Stimulated activated CD8-positive, alpha-beta memory T cell treated with anti-CD3 and anti-CD28 coated beads, Interleukin-4, amount 100 ng/mL, for 24 hours (primary cell): ENCODE data around the gene OBP2A.
"Not testable (repeated sequence)": the region's sequence is repeated elsewhere in the genome, so short reads cannot be mapped to it uniquely, and the experiment has no call there.

Experiments used
- DNase-seq: peaks from one replicate; pipeline ENCODE4 v3.0.0-alpha.2; 2020; ENCODE audit warnings: low read depth

Gene OBP2A

DNA sequence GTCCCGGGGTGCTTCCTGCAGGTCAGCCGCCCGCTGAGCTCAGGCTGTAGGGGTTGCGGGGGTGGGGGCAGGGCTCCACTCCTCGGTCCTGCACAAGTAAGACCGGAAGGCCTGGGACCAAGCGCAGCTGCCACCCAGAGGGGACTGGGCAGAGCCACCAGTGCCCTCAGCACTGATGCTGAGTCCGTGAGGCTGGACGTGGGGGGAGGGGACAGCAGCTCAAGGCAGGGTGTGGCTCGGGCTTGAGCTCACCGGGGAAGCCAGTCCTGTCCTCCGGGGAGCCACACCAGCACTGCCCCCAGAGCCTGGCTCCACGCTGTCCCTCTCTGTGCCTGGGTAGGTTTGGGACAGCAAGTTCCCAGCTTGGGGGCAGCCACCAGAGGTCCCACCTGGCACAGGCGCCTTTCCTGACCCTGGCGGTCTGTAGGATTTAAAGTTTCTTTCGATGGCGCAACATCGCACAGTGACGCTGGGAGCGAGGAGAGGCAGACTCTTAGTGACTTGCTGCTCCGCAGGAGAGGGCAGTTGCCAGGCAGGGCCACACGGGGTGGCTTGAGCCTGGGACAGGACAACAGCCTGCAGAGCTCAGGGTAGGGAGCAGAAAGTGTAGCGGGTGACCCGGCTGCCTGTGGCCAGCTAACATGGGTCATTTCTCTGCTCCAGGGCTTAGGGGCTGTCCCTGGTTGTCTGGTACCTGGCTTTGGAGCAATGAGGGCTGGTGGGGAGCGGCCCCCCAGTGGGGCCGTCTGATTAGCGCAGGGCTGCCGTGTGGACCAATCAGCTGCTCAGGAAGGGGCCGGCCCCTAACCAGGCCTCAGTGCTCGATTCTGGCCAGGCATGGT lies 19.0 kb upstream of the OBP2A start:
- DNase-seq, result no peak

DNA sequence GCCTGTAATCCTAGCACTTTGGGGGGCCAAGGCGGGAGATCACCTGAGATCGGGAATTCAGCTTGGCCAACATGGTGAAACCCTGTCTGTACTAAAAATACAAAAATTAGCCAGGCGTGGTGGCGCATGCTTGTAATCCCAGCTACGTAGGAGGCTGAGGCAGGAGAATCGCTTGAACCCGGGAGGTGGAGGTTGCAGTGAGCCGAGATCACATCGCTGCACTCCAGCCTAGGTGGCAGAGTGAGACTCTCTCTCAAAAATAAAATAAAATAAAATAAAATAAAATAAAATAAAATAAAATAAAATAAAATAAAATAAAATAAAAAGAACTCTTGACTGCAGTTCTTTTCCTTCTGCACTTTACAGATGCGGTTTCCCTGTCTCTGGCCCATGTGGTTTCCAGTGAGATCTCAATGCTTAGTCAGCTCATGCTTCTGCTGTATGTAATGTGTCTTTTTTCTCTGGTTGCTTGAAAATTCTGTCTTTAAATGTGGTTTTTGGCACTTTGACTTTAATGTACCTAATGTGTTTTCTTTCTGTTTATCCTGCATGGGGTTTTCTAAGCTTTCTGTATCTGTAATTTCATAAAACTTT lies 17.0 kb upstream of the OBP2A start:
- not testable (repeated sequence) for DNase-seq

DNA sequence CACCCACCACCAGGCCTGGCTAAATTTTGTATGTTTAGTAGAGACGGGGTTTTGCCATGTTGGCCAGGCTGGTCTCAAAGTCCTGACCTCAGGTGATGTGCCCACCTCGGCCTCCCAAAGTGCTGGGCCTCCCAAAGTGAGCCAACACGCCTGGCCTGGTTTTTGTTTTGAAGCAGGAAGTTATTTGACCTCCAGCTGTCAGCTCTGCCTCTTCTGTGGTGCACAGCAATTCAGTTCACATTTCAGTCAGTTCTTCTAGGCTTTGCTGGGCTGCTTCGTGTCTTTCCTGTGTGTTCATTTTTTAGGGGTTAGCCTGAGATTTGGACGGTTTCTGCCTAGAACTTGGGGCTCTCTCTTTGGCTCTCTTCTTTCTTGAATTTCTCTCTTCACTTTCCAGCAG lies 15.8 kb upstream of the OBP2A start:
- no peak for DNase-seq

DNA sequence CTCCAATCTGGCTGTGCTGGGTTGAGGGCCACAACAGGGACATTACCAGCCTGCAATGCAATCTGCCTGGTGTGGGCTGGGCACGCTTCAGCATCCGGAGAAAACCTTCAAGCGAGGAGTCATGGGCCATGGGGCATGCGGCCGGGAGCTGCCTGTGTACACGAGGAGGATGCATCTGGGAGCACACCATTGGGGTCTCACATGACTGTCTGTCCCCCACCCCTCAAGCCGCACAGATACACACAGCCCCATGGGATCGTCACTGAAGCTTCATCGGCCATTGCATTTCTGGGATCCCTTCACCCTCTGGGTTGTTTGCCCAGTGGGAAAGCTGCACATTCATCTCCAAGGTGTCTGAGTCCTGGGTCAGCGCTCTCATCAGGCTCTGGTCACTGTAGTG lies 14.8 kb upstream of the OBP2A start:
- no peak for DNase-seq

DNA sequence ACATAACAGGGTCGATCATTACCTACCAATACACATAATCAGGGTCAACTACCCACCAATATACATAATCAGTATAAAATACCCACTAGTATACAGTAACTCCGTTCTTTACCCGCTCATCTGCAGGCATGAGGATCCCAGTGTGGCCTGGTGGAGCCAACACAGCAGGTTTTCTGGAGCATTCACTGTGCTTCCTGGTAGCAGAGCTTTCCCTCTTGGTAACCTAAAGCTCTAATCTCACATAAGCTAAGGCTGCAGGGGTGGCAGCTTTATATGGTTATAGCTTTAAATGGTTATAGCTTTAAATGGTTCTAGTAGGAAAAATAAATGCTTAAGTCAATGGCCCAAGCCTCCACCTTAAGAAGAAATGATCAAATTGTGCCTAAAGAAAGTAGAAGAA lies 12.8 kb upstream of the OBP2A start:
- DNase-seq, result no peak

DNA sequence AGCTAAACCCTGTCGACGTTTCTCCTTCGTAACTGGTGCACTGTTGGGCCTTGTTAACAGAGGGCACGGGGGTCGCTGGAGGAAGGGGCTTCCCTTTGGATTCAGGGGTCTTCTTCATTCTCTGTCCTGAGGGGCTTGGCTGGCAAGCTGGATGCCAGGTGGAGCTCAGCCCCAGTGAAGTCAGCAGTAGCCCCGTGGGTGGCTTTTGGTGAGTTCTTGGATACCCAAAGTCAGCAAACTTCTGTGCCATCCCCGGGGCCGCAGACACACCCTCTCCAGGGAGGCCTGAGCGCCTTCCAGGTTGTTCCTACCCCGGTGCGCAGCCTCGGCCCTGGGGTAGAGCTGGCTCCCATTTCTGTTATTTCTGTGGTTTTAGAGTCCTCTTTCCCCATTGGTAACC lies 12.3 kb upstream of the OBP2A start:
- DNase-seq, result no peak

DNA sequence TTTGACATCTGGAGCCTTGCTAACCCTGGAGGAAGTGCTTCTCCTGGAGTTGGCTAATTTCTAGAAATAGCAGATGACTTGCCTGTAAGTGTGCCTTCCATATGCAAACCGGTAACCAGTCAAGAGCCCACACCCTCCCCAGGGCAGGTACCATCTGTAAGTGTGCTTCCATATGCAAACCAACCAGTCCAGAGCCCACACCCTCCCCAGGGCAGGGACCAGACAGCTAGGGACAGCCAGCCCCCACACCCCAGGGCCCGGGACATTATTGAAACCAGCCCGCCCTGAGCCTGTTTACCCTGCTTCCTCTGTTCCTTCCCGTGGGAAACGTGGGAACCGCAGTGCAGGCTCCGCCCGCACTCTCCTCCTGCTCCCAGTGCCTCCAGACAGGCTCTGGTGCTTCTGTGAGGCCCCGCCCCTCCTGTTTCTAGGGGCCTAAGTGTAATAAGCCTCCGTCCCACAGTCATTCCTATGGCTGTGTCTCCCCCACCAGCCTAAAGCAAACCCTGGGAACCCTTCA lies 11.7 kb upstream of the OBP2A start:
- DNase-seq, result not testable (repeated sequence)

DNA sequence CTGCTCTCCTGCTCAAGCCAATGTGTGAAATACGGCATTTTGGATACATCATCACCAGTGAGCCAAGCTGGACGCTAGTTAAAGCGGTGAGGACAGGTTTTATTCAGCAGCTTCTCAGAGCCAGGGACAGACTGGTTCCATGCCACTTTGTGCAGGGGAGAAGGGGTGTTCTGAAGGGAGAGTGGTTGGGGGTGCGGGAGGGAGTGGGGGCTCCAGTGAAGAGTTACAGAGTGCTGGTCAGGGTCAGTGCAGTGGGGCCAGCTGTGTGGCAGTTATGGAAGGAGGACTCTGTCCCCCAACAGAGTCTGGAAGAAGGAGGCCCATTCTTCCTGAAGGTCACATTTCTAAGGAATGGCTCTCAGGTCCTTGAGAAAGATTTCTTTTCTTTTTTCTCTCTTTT lies 11.1 kb upstream of the OBP2A start:
- DNase-seq, result not testable (repeated sequence)

DNA sequence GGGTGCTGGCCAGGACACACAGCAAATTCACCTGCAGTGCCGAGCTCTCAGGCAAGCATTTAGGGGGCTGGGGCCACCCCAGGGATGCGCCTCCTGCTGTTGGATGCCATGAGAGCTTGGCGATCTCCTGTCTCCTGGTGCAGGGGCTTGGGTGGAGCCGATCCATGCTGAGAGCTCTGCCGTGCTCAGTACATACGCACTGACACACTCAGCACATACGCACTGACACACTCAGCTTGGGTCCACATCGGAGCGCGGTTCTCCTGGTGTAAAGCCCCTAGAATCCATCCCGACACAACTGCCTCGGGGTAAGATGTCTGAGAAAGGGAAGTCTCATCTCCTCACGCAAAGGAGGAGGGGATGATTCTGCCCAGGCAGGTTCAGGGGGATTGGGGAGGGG lies 10.3 kb upstream of the OBP2A start:
- not testable (repeated sequence) for DNase-seq

DNA sequence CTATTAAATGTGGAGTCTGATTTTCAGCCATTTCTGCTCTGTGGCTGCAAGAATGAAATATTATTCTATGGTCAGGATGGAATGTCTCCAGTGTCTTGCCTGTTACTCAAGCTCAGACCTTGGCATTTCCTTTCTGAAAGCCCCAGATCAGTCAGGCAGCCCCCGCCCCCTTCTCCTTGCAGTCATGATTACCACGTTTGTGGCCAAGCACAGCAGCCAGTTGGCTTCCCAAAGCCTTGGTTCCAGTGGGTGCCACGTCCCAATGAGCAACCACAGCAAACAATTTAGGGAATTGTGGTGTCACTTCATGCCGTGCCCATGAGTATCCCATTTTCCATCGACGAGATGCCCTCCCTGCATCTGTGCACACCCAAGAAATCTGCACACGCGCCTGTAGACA lies 9.7 kb upstream of the OBP2A start:
- DNase-seq, result no peak

DNA sequence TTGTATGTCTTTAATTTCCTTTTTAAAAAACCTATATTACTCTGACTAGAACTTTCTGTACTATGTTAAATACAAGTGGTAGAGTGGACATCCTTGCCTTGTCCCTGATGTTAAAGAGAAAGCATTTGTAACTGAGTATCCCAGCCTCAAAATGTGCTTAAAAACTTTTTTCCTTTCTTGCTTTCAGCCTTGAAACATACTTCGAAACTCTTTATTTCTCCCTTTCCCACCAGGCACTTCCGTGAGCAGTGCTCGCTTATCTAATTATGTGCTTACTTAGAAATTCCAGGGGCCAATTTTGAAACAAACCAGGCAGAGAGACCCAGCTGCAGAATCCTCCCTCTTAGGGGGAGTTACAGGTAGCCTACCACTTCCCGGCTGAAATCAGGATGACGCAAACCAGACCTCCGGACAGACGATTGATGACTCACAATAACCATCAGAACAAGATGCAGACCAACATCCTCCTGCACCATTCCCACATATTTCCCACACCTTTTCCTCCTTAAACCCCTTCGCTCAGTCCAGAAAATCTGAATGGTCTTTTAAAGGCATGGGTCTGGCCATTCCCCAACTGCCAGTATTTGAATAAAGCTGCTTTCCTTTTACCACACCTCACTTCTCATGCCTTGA lies 2.5 kb upstream of the OBP2A start:
- DNase-seq, result not testable (repeated sequence)

DNA sequence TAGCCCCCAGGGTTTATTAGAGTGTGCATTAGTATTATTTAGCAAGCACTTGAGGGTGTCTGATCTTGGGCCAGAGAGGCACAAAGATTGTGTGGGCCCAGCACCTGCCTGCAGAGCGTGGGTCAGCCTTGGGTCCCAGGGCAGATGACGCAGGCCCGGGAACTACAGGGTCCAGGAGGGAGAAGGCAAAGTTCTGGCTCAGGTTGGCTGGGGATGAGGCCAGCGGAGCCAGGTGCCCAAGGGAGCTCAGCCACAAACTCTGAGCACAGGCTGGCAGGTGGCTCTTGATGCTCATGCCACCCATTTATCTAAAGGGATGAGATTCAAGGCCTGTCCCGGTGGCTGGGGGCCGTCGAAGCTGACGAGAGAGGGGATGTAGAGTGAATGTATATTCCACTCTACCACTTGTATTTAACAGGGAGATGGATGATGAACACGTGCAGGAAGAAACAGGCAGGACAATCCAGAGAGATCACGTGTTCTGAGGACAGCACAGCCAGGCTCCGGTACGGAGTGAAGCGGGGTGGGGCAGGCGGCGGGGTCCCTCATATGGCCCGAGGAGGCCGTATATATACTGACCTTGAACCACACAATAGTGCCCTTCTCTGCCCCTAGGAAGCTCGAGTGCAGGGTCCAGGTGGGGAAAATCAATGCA lies 818 bp upstream of the OBP2A start:
- DNase-seq, result no peak

DNA sequence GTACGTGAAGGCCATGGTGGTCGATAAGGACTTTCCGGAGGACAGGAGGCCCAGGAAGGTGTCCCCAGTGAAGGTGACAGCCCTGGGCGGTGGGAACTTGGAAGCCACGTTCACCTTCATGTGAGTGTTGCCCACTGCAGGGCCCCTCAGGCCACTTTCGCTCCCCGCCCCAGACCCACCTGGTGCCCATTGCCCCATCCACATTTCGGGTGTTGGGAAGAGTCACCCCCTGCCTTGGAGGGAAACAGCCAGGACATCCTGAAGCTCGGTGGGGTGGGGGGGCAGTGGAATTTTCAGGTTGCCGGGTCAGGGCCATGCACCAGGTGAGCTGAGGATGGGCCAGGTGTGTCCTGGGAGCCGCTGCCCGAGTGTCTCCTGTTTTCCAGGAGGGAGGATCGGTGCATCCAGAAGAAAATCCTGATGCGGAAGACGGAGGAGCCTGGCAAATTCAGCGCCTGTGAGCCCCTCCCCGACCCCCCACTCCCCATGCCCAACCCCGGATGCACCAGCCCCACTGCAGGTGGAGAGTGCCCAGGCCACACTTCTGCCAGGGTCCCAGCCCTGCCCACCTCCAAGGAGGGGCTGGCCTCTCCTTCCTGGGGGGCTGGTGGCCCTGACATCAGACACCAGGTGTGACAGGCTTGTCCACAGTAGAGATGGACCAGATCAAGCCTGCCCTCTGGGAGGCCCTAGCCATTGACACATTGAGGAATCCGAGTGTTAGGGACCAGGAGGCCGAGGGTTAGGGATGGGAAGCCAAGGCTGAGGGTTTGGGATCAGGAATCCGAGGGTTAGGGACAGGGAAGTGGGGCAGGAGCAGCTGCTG lies 1.1 kb downstream of the OBP2A start:
- not testable (repeated sequence) for DNase-seq

DNA sequence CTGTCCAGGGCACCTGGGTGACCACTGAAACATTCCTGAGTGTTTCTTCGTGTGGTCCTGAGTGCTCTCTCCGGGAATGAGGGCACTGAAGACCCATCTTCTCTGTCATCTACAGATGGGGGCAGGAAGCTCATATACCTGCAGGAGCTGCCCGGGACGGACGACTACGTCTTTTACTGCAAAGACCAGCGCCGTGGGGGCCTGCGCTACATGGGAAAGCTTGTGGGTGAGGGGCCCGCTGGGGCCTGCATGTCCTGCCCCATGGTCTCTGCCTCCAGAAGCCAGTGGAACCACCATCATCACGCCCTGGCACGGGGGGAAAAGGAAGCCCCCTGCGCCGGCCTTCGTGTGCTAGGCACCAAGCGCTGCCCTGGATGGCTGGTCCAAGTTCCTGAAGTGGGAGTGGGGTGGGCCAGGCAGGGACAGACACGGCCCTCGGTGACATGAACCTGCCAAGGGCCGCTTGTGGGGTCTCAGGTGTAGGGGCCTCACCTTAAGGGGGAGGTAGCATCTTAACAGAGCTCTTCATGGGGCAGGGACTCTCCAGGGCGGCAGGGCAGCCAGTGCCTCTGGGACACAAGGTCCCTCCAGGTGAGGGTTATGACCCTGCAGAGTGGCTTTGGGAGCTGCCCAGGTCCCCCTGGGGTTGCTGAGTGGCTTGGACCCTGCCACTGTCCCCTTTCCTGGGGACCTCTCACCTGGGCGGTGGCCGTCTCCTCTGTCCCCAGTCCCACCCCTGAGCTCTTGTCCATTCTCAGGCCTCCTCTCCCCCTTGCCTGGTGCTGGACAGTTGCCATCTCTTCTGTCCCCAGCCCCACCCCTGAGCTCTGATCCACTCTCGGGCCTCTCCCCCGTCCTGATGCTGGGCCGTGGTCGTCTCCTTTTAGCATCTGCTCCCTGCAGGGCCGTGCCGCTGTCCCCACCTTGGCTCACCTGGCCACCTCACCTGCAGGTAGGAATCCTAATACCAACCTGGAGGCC lies 2.1 kb downstream of the OBP2A start:
- no peak for DNase-seq

DNA sequence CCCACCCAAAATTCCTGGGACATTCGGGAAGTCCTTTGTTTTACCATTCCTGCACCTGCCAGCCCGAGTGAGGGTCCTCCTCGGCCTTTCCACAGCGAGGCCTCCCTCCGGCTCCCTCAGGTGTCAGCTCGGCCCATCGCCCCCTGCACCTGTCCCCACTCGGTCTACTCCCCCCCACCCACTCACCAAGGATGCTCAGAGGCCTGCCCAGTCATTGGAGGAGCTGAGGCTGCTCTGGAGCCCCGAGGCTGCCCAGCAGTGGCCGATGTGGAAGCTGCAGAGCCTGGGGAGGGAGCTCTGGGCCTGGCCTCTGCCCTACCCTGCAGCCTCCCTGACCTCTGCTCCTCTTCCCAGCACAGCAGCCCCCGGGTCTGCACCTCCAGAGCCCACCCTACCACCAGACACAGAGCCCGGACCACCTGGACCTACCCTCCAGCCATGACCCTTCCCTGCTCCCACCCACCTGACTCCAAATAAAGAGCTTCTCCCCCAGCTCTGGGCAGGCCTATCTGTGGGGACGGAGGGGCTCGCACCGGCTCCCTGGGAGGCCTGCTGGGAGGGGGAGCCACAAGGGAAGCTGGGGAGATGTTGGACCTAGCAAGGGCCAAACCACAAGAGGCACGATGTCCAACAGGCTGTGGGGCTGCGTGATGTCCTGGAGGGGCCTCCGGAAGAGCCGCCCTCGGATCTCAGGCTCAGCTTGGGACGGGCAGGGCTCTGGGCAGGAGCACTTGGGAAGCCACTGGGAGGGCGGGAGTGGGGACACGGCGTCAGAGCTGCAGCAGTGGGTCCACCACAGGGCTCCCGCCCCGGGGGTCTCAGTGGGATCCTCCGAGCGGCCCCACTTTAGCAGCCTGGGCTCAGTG lies 3.8 kb downstream of the OBP2A start:
- not testable (repeated sequence) for DNase-seq

DNA sequence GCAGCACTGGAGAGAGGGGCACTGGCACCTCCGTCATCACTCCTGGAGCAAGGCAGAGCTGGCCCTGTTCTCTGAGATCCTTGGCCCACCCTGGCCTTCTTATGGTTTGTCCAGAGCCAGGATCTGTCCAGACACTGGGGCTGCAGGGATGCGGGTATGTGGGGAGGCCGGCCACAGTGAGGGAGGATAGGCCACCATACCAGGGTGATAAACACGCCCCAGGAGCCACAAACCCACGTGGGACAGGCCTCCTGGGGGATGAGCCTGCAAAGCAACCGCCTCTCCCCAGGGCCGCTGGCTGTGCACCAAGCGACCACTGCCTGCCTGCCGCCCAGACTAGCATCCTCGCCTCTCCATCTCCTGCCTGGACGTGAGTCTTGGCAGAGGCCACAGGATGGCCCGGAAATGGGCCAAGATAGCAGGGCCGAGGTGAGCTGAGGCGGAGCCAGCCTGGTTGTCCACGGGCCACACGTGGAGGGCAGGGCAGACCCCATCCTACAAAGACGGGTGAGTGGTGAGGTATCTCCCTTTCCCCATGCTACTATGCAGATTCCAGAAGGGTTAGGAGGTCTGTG lies 4.5 kb downstream of the OBP2A start:
- no peak for DNase-seq

DNA sequence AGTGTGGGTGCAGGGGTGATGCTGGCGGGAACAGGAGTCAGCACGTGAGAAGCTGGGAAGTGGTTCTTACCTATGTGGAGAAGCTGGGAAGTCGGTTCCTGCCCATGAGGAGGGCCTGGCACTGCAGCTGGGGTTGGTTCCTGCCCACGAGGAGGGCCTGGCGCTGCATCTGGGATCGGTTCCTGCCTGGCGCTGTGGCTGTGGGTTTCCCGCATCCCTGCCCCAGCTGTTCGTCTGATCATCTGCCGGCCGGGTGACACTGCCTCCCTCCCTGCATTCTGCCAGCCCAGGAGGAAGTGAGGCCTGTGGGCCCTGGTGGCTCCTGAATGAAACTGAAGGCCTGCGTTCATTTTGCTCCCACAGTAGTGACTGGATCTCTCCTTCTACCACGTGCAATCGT lies 5.1 kb downstream of the OBP2A start:
- DNase-seq, result no peak

DNA sequence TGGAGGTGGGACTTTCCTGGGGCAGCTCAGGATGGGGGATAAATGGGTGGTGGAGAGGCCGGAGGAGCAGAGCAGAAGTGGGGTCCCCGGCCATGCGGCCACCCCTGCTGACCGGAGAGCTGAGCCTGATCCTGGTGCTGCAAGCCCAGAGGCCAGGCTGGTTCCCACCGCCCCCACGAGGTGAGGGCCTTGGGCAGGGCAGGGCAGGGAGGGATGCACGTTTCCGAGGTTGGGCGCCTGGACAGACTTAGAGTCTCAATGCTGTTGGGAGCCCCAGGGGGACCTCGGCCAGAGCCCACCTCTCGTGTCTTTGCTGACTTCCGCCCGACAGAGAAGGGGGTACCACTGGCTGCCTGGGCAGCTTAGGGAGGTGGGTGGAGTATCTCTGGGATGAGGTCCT lies 5.5 kb downstream of the OBP2A start:
- DNase-seq, result no peak
